ENCODE results near the gene WFDC5. TPM values are rescaled to one million over a fixed set of nuclear protein-coding genes. Genes with fewer than 3 reads are reported as not detected.

The WFDC5 gene
- polyA plus RNA-seq, 1 experiment: not detected

DNA sequence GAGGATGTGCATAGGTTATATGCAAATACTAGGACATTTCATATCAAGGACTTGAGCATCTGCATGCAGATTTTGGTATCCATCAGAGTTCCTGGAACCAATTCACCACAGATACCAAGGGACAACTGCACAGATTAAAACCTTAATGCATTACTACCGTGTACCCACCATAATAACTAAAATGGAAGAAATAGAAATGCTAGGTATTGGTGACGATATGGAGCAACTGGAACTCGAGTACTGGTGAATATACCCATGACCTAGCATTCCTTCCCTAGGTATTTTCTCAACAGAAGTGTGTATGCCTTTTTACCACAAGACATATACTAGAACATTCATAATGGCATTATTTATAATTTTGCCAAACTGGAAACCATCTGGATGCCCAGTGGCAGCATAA lies 32.5 kb downstream of the WFDC5 start:
- no peaks in the 10 kb centered on the region for H3K27me3 ChIP-seq (ENCODE audit: control insufficient read depth, insufficient read depth, low read length)
- H3K27ac ChIP-seq (ENCODE audit: low read depth, low read length): no peak overlapping the region
- no peak overlapping the region for H3K4me3 ChIP-seq (ENCODE audit: low read depth, low read length)
- no peaks in the 10 kb centered on the region for H3K9me3 ChIP-seq (ENCODE audit: control insufficient read depth, insufficient read depth, low read length)
- DNase-seq (ENCODE audit: low read depth, low spot score): no peak
- TF ChIP-seq, protein P1, sequence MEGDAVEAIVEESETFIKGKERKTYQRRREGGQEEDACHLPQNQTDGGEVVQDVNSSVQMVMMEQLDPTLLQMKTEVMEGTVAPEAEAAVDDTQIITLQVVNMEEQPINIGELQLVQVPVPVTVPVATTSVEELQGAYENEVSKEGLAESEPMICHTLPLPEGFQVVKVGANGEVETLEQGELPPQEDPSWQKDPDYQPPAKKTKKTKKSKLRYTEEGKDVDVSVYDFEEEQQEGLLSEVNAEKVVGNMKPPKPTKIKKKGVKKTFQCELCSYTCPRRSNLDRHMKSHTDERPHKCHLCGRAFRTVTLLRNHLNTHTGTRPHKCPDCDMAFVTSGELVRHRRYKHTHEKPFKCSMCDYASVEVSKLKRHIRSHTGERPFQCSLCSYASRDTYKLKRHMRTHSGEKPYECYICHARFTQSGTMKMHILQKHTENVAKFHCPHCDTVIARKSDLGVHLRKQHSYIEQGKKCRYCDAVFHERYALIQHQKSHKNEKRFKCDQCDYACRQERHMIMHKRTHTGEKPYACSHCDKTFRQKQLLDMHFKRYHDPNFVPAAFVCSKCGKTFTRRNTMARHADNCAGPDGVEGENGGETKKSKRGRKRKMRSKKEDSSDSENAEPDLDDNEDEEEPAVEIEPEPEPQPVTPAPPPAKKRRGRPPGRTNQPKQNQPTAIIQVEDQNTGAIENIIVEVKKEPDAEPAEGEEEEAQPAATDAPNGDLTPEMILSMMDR (IDR thresholded peaks at IDR 0.05; ENCODE audit: low read depth, low read length): no peak
- POLR2A ChIA-PET: no interaction called here
- CTCF ChIA-PET: interaction anchor here (1.5 to 2.2 kb wide), 2 partner anchors 13 to 39 kb away, joined by 5 to 13 read pairs; no protein-coding TSS in a partner anchor

DNA sequence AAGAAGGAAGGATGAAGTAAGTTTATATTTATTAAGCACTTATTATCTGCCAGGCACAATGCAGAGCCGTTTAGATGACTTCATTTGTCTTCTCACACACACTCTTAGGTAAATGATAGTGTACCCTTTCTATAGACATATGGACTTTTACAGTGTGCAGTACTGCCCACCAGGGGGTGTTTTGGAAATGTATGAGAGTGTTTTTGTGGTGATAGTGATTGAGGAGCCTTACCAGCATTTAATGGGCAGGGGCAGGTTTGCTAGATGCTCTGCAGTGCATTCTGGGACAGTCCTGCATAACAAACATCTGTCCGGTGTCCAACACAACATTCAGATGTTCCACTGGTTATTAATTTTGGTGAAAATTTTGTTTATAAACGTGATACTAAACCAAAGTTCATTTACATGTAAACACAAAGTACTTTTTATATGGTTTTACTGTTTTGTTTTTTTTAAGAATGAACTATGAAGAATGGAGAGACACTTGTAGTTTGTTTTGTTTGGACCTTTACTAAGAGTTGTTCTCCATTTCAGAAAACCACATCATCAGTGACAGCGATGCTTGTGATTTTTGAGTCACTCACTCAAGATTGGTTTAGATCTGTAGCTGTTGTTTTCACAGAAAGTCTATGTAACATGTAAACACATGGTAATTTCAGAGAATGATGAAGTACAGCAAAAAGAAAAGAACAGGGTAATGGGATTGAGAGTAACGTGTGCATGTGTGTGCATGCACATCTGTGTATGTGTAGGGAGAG lies 33.9 kb downstream of the WFDC5 start:
- H3K27ac ChIP-seq (ENCODE audit: low read depth, low read length): no peak overlapping the region
- DNase-seq (ENCODE audit: low read depth, low spot score): no peak
- TF ChIP-seq, protein P1 (IDR thresholded peaks at IDR 0.05; ENCODE audit: low read depth, low read length): peak; percentile 66
- POLR2A ChIA-PET: no interaction called here
- H3K9me3 ChIP-seq (ENCODE audit: control insufficient read depth, insufficient read depth, low read length): no peaks in the 10 kb centered on the region
- no peak overlapping the region for H3K4me3 ChIP-seq (ENCODE audit: low read depth, low read length)
- H3K27me3 ChIP-seq (ENCODE audit: control insufficient read depth, insufficient read depth, low read length): no peaks in the 10 kb centered on the region
- CTCF ChIA-PET: interaction anchor here (0.6 to 1.0 kb wide), 2 partner anchors 14 to 16 kb away, joined by 3 to 4 read pairs; no protein-coding TSS in a partner anchor

DNA sequence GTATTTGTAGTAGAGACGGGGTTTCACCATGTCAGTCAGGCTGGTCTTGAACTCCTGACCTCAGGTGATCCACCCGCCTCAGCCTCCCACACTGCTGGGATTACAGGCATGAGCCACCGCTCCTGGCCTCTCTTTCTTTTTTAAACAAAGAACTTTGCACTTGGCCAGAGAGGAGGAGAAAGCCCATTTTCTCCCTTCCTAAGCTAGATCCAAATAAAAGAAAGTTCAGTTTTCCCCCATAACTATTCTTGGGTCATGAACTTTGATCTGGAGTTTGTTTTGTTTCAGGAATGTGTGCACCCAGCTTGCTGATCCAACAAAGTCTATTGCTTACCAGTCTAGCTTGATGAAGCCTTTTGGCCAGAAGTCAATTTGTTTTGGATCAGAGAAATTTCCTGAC lies 37.4 kb downstream of the WFDC5 start:
- H3K27me3 ChIP-seq (ENCODE audit: control insufficient read depth, insufficient read depth, low read length): no peaks in the 10 kb centered on the region
- no peak overlapping the region for H3K27ac ChIP-seq (ENCODE audit: low read depth, low read length)
- CTCF ChIA-PET: interaction anchor here (1.3 to 2.2 kb wide), 3 partner anchors 18 to 216 kb away, joined by 4 to 10 read pairs (median 8); no protein-coding TSS in a partner anchor
- no peak overlapping the region for H3K4me3 ChIP-seq (ENCODE audit: low read depth, low read length)
- DNase-seq (ENCODE audit: low read depth, low spot score): no peak
- TF ChIP-seq, protein P1 (IDR thresholded peaks at IDR 0.05; ENCODE audit: low read depth, low read length): no peak
- POLR2A ChIA-PET: no interaction called here
- H3K9me3 ChIP-seq (ENCODE audit: control insufficient read depth, insufficient read depth, low read length): no peaks in the 10 kb centered on the region

DNA sequence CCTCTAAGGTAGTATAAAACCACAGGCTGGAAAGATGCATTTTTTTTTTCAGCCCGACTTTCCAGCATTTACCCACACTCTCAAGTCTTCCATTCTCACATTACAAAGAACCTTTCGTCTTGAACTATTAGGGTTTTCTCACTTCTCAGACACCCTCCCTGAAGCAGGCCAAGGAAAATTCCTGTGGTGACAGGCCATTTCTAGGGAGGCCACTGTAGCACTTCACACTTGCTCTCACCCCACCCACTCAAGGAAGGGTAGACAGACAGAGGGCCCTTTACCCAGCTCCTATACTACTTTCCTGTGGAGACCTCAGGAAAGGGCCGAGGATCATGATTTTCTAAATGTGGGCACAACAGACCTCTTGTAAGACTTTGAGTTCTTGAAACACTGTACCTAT lies 41.8 kb downstream of the WFDC5 start:
- Histone ChIP-seq H3K27ac (ENCODE audit: low read depth, low read length) (no peak overlapping the region), H3K4me3 (ENCODE audit: low read depth, low read length) (no peak overlapping the region), H3K27me3 (ENCODE audit: control insufficient read depth, insufficient read depth, low read length) (no peaks in the 10 kb centered on the region), H3K9me3 (ENCODE audit: control insufficient read depth, insufficient read depth, low read length) (0 out of 2 replicates have a peak, but pooled peaks cover 3% of the 10 kb centered on the region)
- TF ChIP-seq, protein P1 (IDR thresholded peaks at IDR 0.05; ENCODE audit: low read depth, low read length): no peak
- POLR2A ChIA-PET: no interaction called here
- CTCF ChIA-PET: interaction anchor here (1.0 to 4.2 kb wide), 3 partner anchors 23 to 220 kb away, joined by 4 to 44 read pairs (median 4); no protein-coding TSS in a partner anchor
- no peak for DNase-seq (ENCODE audit: low read depth, low spot score)

DNA sequence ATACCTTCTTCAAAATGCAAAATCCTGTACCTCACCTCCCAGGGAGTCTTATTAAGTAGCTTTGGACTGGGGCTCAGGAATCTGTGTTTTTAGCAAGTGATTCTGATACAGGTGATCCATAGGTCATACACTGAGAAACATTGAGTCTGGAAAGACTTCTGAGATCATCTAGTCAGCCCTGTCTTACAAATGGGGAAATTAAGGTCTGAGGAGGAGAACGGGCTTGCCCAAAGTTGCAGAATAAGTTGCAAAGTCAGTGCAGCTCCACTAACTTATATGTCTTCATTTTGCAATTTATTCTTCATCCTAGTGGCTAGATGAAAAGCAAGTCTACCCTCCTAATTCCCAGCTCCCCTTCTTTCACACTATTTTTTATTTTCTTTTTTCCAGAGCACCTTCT lies 42.9 kb downstream of the WFDC5 start:
- Histone ChIP-seq H3K27ac (ENCODE audit: low read depth, low read length) (no peak overlapping the region), H3K9me3 (ENCODE audit: control insufficient read depth, insufficient read depth, low read length) (0 out of 2 replicates have a peak, but pooled peaks cover 3% of the 10 kb centered on the region), H3K4me3 (ENCODE audit: low read depth, low read length) (no peak overlapping the region), H3K27me3 (ENCODE audit: control insufficient read depth, insufficient read depth, low read length) (no peaks in the 10 kb centered on the region)
- TF ChIP-seq, protein P1 (IDR thresholded peaks at IDR 0.05; ENCODE audit: low read depth, low read length): no peak
- CTCF ChIA-PET: interaction anchor here (1.0 to 4.2 kb wide), 10 partner anchors 7 to 229 kb away, joined by 3 to 44 read pairs (median 4); no protein-coding TSS in a partner anchor
- POLR2A ChIA-PET: no interaction called here
- DNase-seq (ENCODE audit: low read depth, low spot score): no peak
